HEK293 (cell line): ENCODE results near the gene ATF6B.

Experiments used
- PATZ1 ChIP-seq: fragments of 450-650 bp; formaldehyde crosslinking; IDR thresholded peaks from 2 replicates; pipeline ENCODE4 v1.5.1; 2016; ENCODE audit warnings: missing biosample characterization, missing genetic modification characterization
- ZNF274 ChIP-seq, 2 experiments: fragments of 200-500 bp in 1 of 2; fragments of 450-650 bp in 1 of 2; sonication (Bioruptor generic) in 1 of 2; formaldehyde crosslinking in 1 of 2; IDR thresholded peaks; 2 replicates each; pipeline versions ENCODE4 v1.5.1 to v1.6.1; 2014 to 2016; ENCODE audit warnings: borderline replicate concordance in 1 of 2, inconsistent platforms in 1 of 2, low read length in 1 of 2, missing biosample characterization in 1 of 2, missing genetic modification characterization in 1 of 2
- ZNF561 ChIP-seq: fragments of 450-650 bp; IDR thresholded peaks from 2 replicates; pipeline ENCODE4 v1.5.1; 2018; ENCODE audit warnings: missing biosample characterization, missing genetic modification characterization, borderline replicate concordance

- TF ChIP-seq PATZ1 (no peak), ZNF561 (tag by site-specific recombination) (no peak), ZNF274 (IDR thresholded peaks at IDR 0.05; ENCODE audit: low read length) (no peak), ZNF274 (tag by site-specific recombination; IDR thresholded peaks at IDR 0.05; ENCODE audit: borderline replicate concordance) (no peak)
Measured at GRCh38 chr6:32096087-32096393, 32.0 kb downstream of the ATF6B start.
